ENCODE results near the gene ZNF816.

ZNF816 gene

DNA sequence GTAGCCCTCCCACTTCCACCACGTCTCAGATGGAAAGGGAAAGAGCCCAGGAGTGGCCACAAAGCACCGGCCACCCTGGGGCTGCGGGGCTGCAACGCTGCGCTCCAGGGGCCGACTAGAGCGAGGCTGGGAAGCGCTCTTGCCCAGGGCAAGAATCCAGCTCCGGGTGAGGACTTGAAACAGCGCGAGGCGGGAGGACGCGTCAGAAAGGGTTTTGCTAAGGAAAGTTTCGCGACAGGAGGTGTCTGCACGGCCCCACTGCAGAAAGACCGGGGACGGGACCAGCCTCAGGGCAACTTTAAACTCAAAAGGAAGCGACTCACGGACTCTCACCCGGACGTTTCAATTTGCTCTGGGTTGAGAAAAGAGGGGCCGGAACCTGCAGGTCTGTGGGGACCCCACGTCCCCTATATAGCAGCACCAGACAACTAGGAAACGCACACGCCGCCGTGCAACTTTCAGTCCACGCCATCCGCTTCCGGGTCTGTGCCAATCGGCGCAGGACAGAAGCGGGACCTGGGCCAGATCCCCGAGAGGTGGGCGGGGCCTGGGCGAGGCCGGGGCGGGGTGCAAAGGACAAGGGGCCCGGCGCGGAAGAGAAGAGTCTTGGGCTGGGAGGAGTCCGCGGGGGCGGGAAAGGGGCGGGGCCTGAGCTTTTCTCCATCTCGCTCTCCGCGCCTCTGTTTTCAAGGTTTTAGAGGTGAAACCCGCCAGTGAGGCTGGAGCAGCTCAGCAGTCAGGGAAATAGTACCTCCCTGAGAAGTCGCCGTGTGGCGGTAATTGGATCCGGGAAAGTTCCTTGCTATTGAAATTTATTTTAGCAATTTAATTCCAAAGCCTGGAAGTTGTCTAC is at the start of gene ZNF816:
ZNF816 (minus strand) TSS at position 488 of the 853 bp plus-strand sequence. CDS start 6,792 bp downstream, outside the sequence.
- TF ChIP-seq, protein P1, sequence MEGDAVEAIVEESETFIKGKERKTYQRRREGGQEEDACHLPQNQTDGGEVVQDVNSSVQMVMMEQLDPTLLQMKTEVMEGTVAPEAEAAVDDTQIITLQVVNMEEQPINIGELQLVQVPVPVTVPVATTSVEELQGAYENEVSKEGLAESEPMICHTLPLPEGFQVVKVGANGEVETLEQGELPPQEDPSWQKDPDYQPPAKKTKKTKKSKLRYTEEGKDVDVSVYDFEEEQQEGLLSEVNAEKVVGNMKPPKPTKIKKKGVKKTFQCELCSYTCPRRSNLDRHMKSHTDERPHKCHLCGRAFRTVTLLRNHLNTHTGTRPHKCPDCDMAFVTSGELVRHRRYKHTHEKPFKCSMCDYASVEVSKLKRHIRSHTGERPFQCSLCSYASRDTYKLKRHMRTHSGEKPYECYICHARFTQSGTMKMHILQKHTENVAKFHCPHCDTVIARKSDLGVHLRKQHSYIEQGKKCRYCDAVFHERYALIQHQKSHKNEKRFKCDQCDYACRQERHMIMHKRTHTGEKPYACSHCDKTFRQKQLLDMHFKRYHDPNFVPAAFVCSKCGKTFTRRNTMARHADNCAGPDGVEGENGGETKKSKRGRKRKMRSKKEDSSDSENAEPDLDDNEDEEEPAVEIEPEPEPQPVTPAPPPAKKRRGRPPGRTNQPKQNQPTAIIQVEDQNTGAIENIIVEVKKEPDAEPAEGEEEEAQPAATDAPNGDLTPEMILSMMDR (IDR thresholded peaks at IDR 0.05; ENCODE audit: insufficient read depth, low read depth, low read length, missing control alignments), result no peak
- H3K4me3 ChIP-seq (ENCODE audit: low read length), result peak within 1 kb of the TSS; percentile 83
- peak; percentile 96 for DNase-seq (ENCODE audit: low read depth)

- no peak for DNase-seq (ENCODE audit: low read depth)
- no peak overlapping the region for H3K4me3 ChIP-seq (ENCODE audit: low read length)
- TF ChIP-seq, protein P1 (IDR thresholded peaks at IDR 0.05; ENCODE audit: insufficient read depth, low read depth, low read length, missing control alignments), result no peak
These were observed 49.3 kb upstream of the ZNF816 start for GRCh38 chr19:53012006-53012405.

DNA sequence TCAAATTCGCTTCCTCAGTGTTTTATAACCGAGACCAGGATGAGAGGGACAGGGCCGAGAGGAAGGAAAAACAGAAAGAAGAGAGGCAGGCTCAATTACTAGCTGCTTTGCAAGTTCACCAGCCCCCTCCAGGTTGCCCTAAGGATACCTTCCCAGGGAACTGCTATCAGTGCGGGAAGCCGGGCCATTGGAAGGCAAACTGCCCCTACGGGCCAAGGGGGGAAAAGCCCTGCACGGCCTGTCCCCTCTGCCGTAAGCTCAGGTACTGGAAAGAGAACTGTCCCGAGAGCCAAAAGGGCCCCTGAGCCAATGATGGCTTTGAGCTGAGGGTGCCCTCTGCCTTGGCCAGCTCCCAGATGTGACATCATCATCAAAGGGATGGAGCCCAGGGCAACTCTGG is 47.8 kb upstream of the ZNF816 start:
- H3K4me3 ChIP-seq (ENCODE audit: low read length), result no peak overlapping the region
- DNase-seq (ENCODE audit: low read depth), result no peak
- TF ChIP-seq, protein P1 (IDR thresholded peaks at IDR 0.05; ENCODE audit: insufficient read depth, low read depth, low read length, missing control alignments), result no peak

- H3K4me3 ChIP-seq (ENCODE audit: low read length), result no peak overlapping the region
- peak; percentile 15 for DNase-seq (ENCODE audit: low read depth)
- TF ChIP-seq, protein P1 (IDR thresholded peaks at IDR 0.05; ENCODE audit: insufficient read depth, low read depth, low read length, missing control alignments), result no peak
These were observed 45.5 kb upstream of the ZNF816 start for GRCh38 chr19:53008061-53008778.

DNA sequence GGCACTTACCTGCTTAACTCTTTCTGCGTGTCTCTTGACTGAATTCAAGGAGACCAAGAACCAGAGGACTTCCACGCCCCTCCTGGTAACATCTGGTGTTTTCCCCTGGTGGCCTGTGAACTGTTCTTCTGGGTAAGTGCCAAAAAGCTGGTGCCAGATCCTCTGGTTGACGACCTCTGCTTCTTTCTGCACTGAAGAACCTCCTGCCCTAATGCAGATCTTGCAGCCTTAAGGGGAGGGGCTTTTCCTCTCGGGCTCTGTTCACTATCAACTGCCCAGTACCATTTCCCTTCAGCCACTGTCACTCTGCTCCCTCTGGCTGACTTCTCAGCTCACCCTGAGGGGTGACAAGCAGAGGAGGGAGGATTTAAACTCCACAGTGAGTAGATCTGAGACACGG is 44.9 kb upstream of the ZNF816 start:
- no peak for DNase-seq (ENCODE audit: low read depth)
- TF ChIP-seq, protein P1 (IDR thresholded peaks at IDR 0.05; ENCODE audit: insufficient read depth, low read depth, low read length, missing control alignments), result no peak

GRCh38 chr19:53007200-53007599 is 44.5 kb upstream of the ZNF816 start:
- no peak overlapping the region for H3K4me3 ChIP-seq (ENCODE audit: low read length)
- TF ChIP-seq, protein P1 (IDR thresholded peaks at IDR 0.05; ENCODE audit: insufficient read depth, low read depth, low read length, missing control alignments), result no peak
- DNase-seq (ENCODE audit: low read depth), result no peak

More for the DNA sequence above, 44.9 kb upstream of the ZNF816 start:
- no peak overlapping the region for H3K4me3 ChIP-seq (ENCODE audit: low read length)

All from epithelial cell of esophagus (primary cell).